ENCODE measurements around the gene SUPT20HL2.
"Not testable (repeated sequence)": the region's sequence is repeated elsewhere in the genome, so short reads cannot be mapped to it uniquely, and the experiment has no call there.

DNA sequence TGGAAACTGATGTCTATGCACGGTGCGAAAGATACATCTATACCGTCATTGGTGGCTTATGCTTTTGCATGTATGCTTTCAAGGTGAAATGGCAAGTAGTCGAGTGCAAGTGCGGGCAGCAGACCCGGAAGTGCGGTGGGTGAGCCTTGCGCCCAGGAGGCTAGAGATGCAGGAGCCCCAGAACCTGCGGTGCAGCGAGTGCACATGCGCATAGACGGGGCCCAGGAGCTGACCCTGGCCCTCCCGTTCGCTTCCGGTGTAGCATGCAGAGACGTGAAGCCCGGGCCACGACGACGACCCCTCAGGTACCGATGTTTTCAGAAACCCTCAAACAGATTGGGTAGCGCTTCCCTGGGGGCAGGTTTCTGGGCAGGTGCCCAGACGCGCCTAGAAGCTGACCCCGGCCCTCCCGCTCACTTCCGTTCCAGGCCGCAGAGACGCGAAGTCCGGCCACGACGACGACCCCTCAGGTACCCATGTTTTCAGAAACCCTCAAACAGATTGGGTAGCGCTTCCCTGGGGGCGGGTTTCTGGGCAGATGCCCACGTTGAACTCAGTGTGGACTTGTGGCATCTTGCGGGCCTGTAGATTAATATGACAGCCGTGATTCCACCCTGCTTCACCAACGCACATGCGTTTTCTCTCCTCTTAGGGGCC, 48.3 kb upstream of the SUPT20HL2 start:
- not testable (repeated sequence) for TF ChIP-seq ZNF274 (IDR thresholded peaks at IDR 0.05; ENCODE audit: low read depth, low read length); SUZ12 (IDR thresholded peaks at IDR 0.05; ENCODE audit: extremely low read depth, insufficient read depth, insufficient read length)
